H1 (cell line): Measurements from ENCODE around the gene TNRC6B. TPM values are rescaled to one million over a fixed set of nuclear protein-coding genes. Genes with fewer than 3 reads are reported as not detected.

ENCODE experiments used
- CTCF ChIA-PET: fragments of 300-600 bp; sonication (Branson Sonifier 250); formaldehyde crosslinking; loops from one replicate; lab custom pipeline; 2021; ENCODE audit not compliant: partially characterized antibody; lab: Charles Lee
- POLR2A ChIA-PET: fragments of 300-600 bp; sonication (Branson Sonifier 250); formaldehyde crosslinking; loops from one replicate; lab custom pipeline; 2021; ENCODE audit warnings: inconsistent platforms; ENCODE audit not compliant: partially characterized antibody; lab: Charles Lee
- DNase-seq, 2 experiments: peaks; one replicate each; pipeline versions ENCODE4 v3.0.0 to v3.0.0-alpha.2; 2010 to 2022; ENCODE audit warnings: low spot score in 2 of 2, low read depth in 1 of 2, mixed read lengths in 1 of 2
- FAIRE-seq: peaks from 2 replicates; lab custom pipeline; 2011; peaks lifted over from hg19 to GRCh38; lab: Jason Lieb, UNC
- H2AFZ ChIP-seq: 2 replicates; pipeline ENCODE4 v1.8.1; 2012; ENCODE audit warnings: low read length, inconsistent platforms
- H2AK5ac ChIP-seq: 2 replicates; pipeline ENCODE4 v1.6.1; 2013; ENCODE audit warnings: low read depth, low read length
- H2BK120ac ChIP-seq: replicated peaks from 2 replicates; pipeline ENCODE3; 2013; ENCODE audit warnings: low read depth, low read length, inconsistent platforms
- H2BK12ac ChIP-seq: 2 replicates; pipeline ENCODE4 v1.6.1; 2013; ENCODE audit warnings: low read depth, low read length
- H2BK15ac ChIP-seq: 2 replicates; pipeline ENCODE4 v1.6.1; 2013; ENCODE audit warnings: low read length
- H2BK20ac ChIP-seq: 2 replicates; pipeline ENCODE4 v1.6.1; 2013; ENCODE audit warnings: low read length
- H2BK5ac ChIP-seq: 2 replicates; pipeline ENCODE4 v1.6.1; 2013; ENCODE audit warnings: low read depth, low read length
- H3K14ac ChIP-seq: 2 replicates; pipeline ENCODE4 v1.6.1; 2013; ENCODE audit warnings: inconsistent platforms; ENCODE audit not compliant: insufficient read length
- H3K18ac ChIP-seq: 2 replicates; pipeline ENCODE4 v1.6.1; 2013; ENCODE audit warnings: low read length; ENCODE audit errors: extremely low read depth
- H3K23ac ChIP-seq: 2 replicates; pipeline ENCODE4 v1.6.1; 2013; ENCODE audit warnings: inconsistent platforms; ENCODE audit not compliant: insufficient read length
- H3K23me2 ChIP-seq: 2 replicates; pipeline ENCODE4 v1.6.1; 2013; ENCODE audit warnings: low read depth, low read length
- H3K27ac ChIP-seq: 2 replicates; pipeline ENCODE4 v1.6.1; 2011; ENCODE audit warnings: low read depth, low read length, inconsistent platforms
- H3K27me3 ChIP-seq, 4 experiments: replicated peaks in 1 of 4; 1 replicate in 1 of 4; 2 replicates in 3 of 4; pipeline versions ENCODE4 v1.6.1 to v1.8.1; 2011 to 2013; ENCODE audit warnings: low read length in 3 of 4, mild to moderate bottlenecking in 3 of 4, inconsistent platforms in 2 of 4, mixed read lengths in 2 of 4, moderate library complexity in 1 of 4; ENCODE audit not compliant: control insufficient read depth in 3 of 4, insufficient read depth in 3 of 4; ENCODE audit errors: extremely low read depth in 1 of 4
- H3K36me3 ChIP-seq, 4 experiments: 2 replicates each; pipeline versions ENCODE4 v1.6.1 to v1.8.1; 2011 to 2013; ENCODE audit warnings: mild to moderate bottlenecking in 4 of 4, low read length in 3 of 4, moderate library complexity in 2 of 4, control low read depth in 1 of 4, inconsistent platforms in 1 of 4; ENCODE audit not compliant: insufficient read depth in 4 of 4, control insufficient read depth in 2 of 4
- H3K4ac ChIP-seq: replicated peaks from 2 replicates; pipeline ENCODE3; 2013; ENCODE audit warnings: low read length, low read depth, mixed read lengths, inconsistent platforms; ENCODE audit not compliant: insufficient read length
- H3K4me1 ChIP-seq, 4 experiments: replicated peaks in 1 of 4; 1 replicate in 1 of 4; 2 replicates in 3 of 4; pipeline versions ENCODE4 v1.6.1 to v1.8.1; 2011 to 2013; ENCODE audit warnings: low read length in 3 of 4, inconsistent platforms in 2 of 4, mixed read lengths in 1 of 4; ENCODE audit not compliant: insufficient read depth in 4 of 4, control insufficient read depth in 3 of 4
- H3K4me2 ChIP-seq, 2 experiments: 2 replicates each; pipeline versions ENCODE4 v1.6.1 to v1.8.1; 2011 to 2013; ENCODE audit warnings: low read depth in 2 of 2, low read length in 2 of 2, control low read depth in 1 of 2, inconsistent platforms in 1 of 2, mild to moderate bottlenecking in 1 of 2; ENCODE audit not compliant: insufficient read depth in 1 of 2
- H3K4me3 ChIP-seq, 4 experiments: fragments of 200-600, 300-600 bp in 1 of 4; sonication (generic), shearing (Covaris generic), sonication (Bioruptor Twin) in 1 of 4; 2 replicates each; pipeline versions ENCODE4 v1.5.1 to v1.8.1; 2011 to 2016; ENCODE audit warnings: low read length in 4 of 4, low read depth in 3 of 4, control low read depth in 2 of 4, inconsistent platforms in 2 of 4, mild to moderate bottlenecking in 2 of 4, mixed read lengths in 1 of 4, moderate library complexity in 1 of 4; ENCODE audit not compliant: insufficient read depth in 2 of 4; ENCODE audit errors: extremely low read depth in 1 of 4
- H3K56ac ChIP-seq: replicated peaks from 2 replicates; pipeline ENCODE3; 2013; ENCODE audit warnings: low read depth, mild to moderate bottlenecking, mixed read lengths, low read length, inconsistent platforms; ENCODE audit not compliant: insufficient read length
- H3K79me1 ChIP-seq: 2 replicates; pipeline ENCODE4 v1.6.1; 2013; ENCODE audit warnings: low read depth, low read length, control low read depth
- H3K79me2 ChIP-seq, 2 experiments: 2 replicates each; pipeline versions ENCODE4 v1.6.1 to v1.8.1; 2012 to 2013; ENCODE audit warnings: low read length in 2 of 2, mild to moderate bottlenecking in 2 of 2, inconsistent platforms in 1 of 2; ENCODE audit not compliant: insufficient read depth in 2 of 2, control insufficient read depth in 1 of 2
- H3K9ac ChIP-seq, 4 experiments: replicated peaks in 1 of 4; 1 replicate in 1 of 4; 2 replicates in 3 of 4; pipeline versions ENCODE4 v1.6.1 to v1.8.1; 2011 to 2013; ENCODE audit warnings: low read depth in 3 of 4, low read length in 3 of 4, control low read depth in 2 of 4, mild to moderate bottlenecking in 2 of 4, moderate library complexity in 2 of 4, inconsistent platforms in 1 of 4; ENCODE audit errors: extremely low read depth in 1 of 4
- H3K9me3 ChIP-seq, 2 experiments: 2 replicates each; pipeline versions ENCODE4 v1.6.1 to v1.8.1; 2012 to 2013; ENCODE audit warnings: mild to moderate bottlenecking in 2 of 2, moderate library complexity in 2 of 2, control low read depth in 1 of 2, inconsistent platforms in 1 of 2, low read depth in 1 of 2, low read length in 1 of 2, mixed read lengths in 1 of 2; ENCODE audit not compliant: insufficient read depth in 2 of 2
- H4K20me1 ChIP-seq, 2 experiments: replicated peaks in 1 of 2; 2 replicates each; pipeline versions ENCODE3 to v1.8.1; 2011 to 2013; ENCODE audit warnings: inconsistent platforms in 2 of 2, low read length in 2 of 2, mild to moderate bottlenecking in 1 of 2; ENCODE audit not compliant: insufficient read depth in 2 of 2, control insufficient read depth in 1 of 2
- H4K5ac ChIP-seq: 2 replicates; pipeline ENCODE4 v1.6.1; 2013; ENCODE audit warnings: low read length, low read depth, mixed read lengths, inconsistent platforms; ENCODE audit not compliant: insufficient read length
- H4K8ac ChIP-seq: 2 replicates; pipeline ENCODE4 v1.8.0; 2013; ENCODE audit warnings: mild to moderate bottlenecking, moderate library complexity, low read length, inconsistent platforms; ENCODE audit not compliant: insufficient read depth; ENCODE audit errors: extremely low read depth
- H4K91ac ChIP-seq: replicated peaks from 2 replicates; pipeline ENCODE3; 2013; ENCODE audit warnings: low read length, mixed read lengths, inconsistent platforms; ENCODE audit not compliant: insufficient read length
- BCL11A ChIP-seq, 2 experiments: IDR thresholded peaks; one replicate each; pipeline ENCODE4 v1.6.1; 2011; ENCODE audit warnings: low read depth in 2 of 2, low read length in 2 of 2, mild to moderate bottlenecking in 2 of 2
- CBX8 ChIP-seq: fragments of 300-800, 300-1000 bp; sonication (generic); IDR thresholded peaks from 2 replicates; pipeline ENCODE4 v1.7.1; 2016; ENCODE audit warnings: low read depth, low read length, borderline replicate concordance
- EZH2 ChIP-seq: fragments of 200-600 bp; sonication (generic); IDR thresholded peaks from 2 replicates; pipeline ENCODE4 v1.7.1; 2012; ENCODE audit warnings: low read depth, mild to moderate bottlenecking, moderate library complexity, low read length, inconsistent platforms; ENCODE audit not compliant: severe bottlenecking
- FOSL1 ChIP-seq: IDR thresholded peaks from 2 replicates; pipeline ENCODE4 v1.6.1; 2011; ENCODE audit warnings: mild to moderate bottlenecking, low read depth, low read length, moderate library complexity; ENCODE audit not compliant: insufficient read depth
- HDAC6 ChIP-seq: IDR thresholded peaks from one replicate; pipeline ENCODE4 v1.7.1; 2012; ENCODE audit warnings: low read depth, mild to moderate bottlenecking, inconsistent platforms, low read length, moderate library complexity
- KDM1A ChIP-seq: fragments of 200-600, 300-600 bp; sonication (generic); IDR thresholded peaks from 2 replicates; pipeline ENCODE4 v1.7.1; 2016; ENCODE audit warnings: mild to moderate bottlenecking, low read length, borderline replicate concordance
- KDM5A ChIP-seq: fragments of 200-600 bp; IDR thresholded peaks from 2 replicates; pipeline ENCODE4 v1.7.1; 2012; ENCODE audit warnings: mild to moderate bottlenecking, low read length, inconsistent platforms, mixed read lengths
- POLR2A ChIP-seq, 2 experiments: IDR thresholded peaks; 1 replicate in 1 of 2; 2 replicates in 1 of 2; pipeline ENCODE4 v1.6.1; 2011; ENCODE audit warnings: low read depth in 2 of 2, low read length in 2 of 2, mild to moderate bottlenecking in 2 of 2; ENCODE audit errors: control extremely low read depth in 1 of 2
- RNF2 ChIP-seq: fragments of 200-900, 300-1000 bp; sonication (generic); IDR thresholded peaks from 2 replicates; pipeline ENCODE4 v1.7.1; 2016; ENCODE audit warnings: borderline replicate concordance, low read depth, mild to moderate bottlenecking, antibody characterized with exemption, low read length; ENCODE audit not compliant: poor library complexity, severe bottlenecking; ENCODE audit errors: missing control alignments
- SIRT6 ChIP-seq: IDR thresholded peaks from one replicate; pipeline ENCODE4 v1.7.1; 2012; ENCODE audit warnings: low read length, inconsistent platforms
- TCF12 ChIP-seq: IDR thresholded peaks from 2 replicates; pipeline ENCODE4 v1.6.1; 2011; ENCODE audit warnings: low read depth, mild to moderate bottlenecking, low read length
- WGBS, 2 experiments: shearing (Covaris generic) in 1 of 2; methylation state at CpG; one replicate each; pipeline versions ENCODE4 v1.1.6 to v1.1.7; 2013 to 2015; ENCODE audit warnings: low lambda C conversion rate in 2 of 2, mixed read lengths in 2 of 2, inconsistent platforms in 1 of 2, low coverage in 1 of 2, missing lambda C conversion rate in 1 of 2; ENCODE audit not compliant: insufficient replicate concordance in 2 of 2, insufficient coverage in 1 of 2, insufficient read length in 1 of 2; ENCODE audit errors: extremely low coverage in 1 of 2, missing lambda C conversion rate in 1 of 2; 5-methylcytosine and 5-hydroxymethylcytosine counted together
- polyA plus RNA-seq, 7 experiments: library from polyadenylated mRNA; depleted of rRNA in 3 of 7; stranded (reverse) in 5 of 7; unstranded in 2 of 7; fragments of >200 nt in 5 of 7; fragments of 200-250 nt in 2 of 7; gene quantifications; 1 replicate in 5 of 7; 2 replicates in 1 of 7; 4 replicates in 1 of 7; pipeline versions ENCODE4 v1.2.1 to v1.2.3, GENCODE V29; 2011 to 2013; ENCODE audit warnings: missing spikeins in 2 of 7, mixed read lengths in 2 of 7
- total RNA-seq: library from RNA; stranded (reverse); fragmentation: NEBNext Ultra II Directional; extraction: Animal tissue kit (Norgen Biotek cat#: 25700); gene quantifications from 2 replicates; pipeline ENCODE4 v1.2.1, GENCODE V29; 2021

TNRC6B gene
- total and polyA plus RNA-seq, 2 of the 8 experiments (the other 6 are each of a cell fraction or from before 2014, with no cell fraction given), result 12.5 to 48.9 TPM

GRCh38 chr22:40236131-40236665 is 58.5 kb downstream of the TNRC6B start:
- WGBS, 2 experiments, result 84% methylated on average over 4 of the region's 4 CpGs; no CpG with 5 or more reads in 1 of the 2 experiments
- H2BK15ac ChIP-seq, result no peak overlapping the region
- no peak overlapping the region for H2AFZ ChIP-seq
- CTCF ChIA-PET, result no interaction called here
- no peak overlapping the region for H3K4me2 ChIP-seq
- H3K9me3 ChIP-seq, result no peaks in the 10 kb centered on the region
- no peak overlapping the region for H3K56ac ChIP-seq
- no peak overlapping the region for H3K27ac ChIP-seq
- H2BK12ac ChIP-seq, result no peak overlapping the region
- no peak for TF ChIP-seq FOSL1
- TF ChIP-seq BCL11A (IDR thresholded peaks at IDR 0.05; ENCODE audit: low read depth in 2 of 2, low read length in 2 of 2), result no peak
- TF ChIP-seq KDM1A, result no peak
- no peak for TF ChIP-seq CBX8
- TF ChIP-seq TCF12, result no peak
- no peak for TF ChIP-seq KDM5A
- TF ChIP-seq RNF2, result no peak
- TF ChIP-seq HDAC6, result no peak
- TF ChIP-seq POLR2A (IDR thresholded peaks at IDR 0.05; ENCODE audit: control extremely low read depth in 1 of 2, low read depth in 2 of 2, low read length in 2 of 2), result no peak
- no peak for TF ChIP-seq EZH2
- no peak for TF ChIP-seq SIRT6
- no peaks in the 10 kb centered on the region for H3K27me3 ChIP-seq
- H4K20me1 ChIP-seq, result peaks cover 28 to 42% of the 10 kb centered on the region in 2 experiments
- no peak overlapping the region for H4K5ac ChIP-seq
- peaks cover 0 to 8% (median 0%) of the 10 kb centered on the region in 4 experiments; a peak in 1 of 8 replicates for H3K36me3 ChIP-seq
- no peaks in the 10 kb centered on the region for H3K23me2 ChIP-seq
- H3K14ac ChIP-seq, result no peak overlapping the region
- DNase-seq (no peak), FAIRE-seq (no peak)
- H3K79me2 ChIP-seq, result peaks cover 24 to 97% of the 10 kb centered on the region in 2 experiments
- no peak overlapping the region for H3K9ac ChIP-seq
- H2BK20ac ChIP-seq, result no peak overlapping the region
- H3K4ac ChIP-seq, result no peak overlapping the region
- H3K23ac ChIP-seq, result no peak overlapping the region
- POLR2A ChIA-PET, result interaction anchor here (1.4 kb wide), 1 partner anchor 42 kb away, joined by 3 read pairs; no protein-coding TSS in a partner anchor
- H3K18ac ChIP-seq, result no peak overlapping the region
- peaks cover 24% of the 10 kb centered on the region for H3K79me1 ChIP-seq
- no peak overlapping the region for H3K4me3 ChIP-seq
- no peak overlapping the region for H2BK120ac ChIP-seq
- H4K91ac ChIP-seq, result no peak overlapping the region
- H2AK5ac ChIP-seq, result no peak overlapping the region
- no peak overlapping the region for H4K8ac ChIP-seq
- peaks cover 8 to 13% (median 13%) of the 10 kb centered on the region in 4 experiments for H3K4me1 ChIP-seq
- no peak overlapping the region for H2BK5ac ChIP-seq
